Testis (tissue), 2 donors: ENCODE measurements around the gene NPHP4.

Experiments
- CTCF ChIP-seq, 3 experiments: fragments of 450-650 bp in 2 of 3; fragments of 200-600 bp in 1 of 3; sonication (generic) in 1 of 3; IDR thresholded peaks; one replicate each; pipeline ENCODE4 v1.5.1; 2016 to 2019; ENCODE audit warnings: antibody characterized with exemption in 3 of 3, mild to moderate bottlenecking in 2 of 3, moderate library complexity in 1 of 3
- POLR2A ChIP-seq: fragments of 450-650 bp; IDR thresholded peaks from one replicate; pipeline ENCODE4 v1.6.1; 2017; ENCODE audit warnings: antibody characterized with exemption, mild to moderate bottlenecking, moderate library complexity

GRCh38 chr1:6035719-6036118, 43.5 kb upstream of the NPHP4 start:
- TF ChIP-seq CTCF (IDR thresholded peaks at IDR 0.05) (no peak), POLR2A (no peak)
